Stimulated activated naive CD8-positive, alpha-beta T cell treated with anti-CD3 and anti-CD28 coated beads, Interleukin-15, Interleukin-2, amounts not matched to agents 100 U/mL and 50 U/mL, for 24 hours (primary cell): ENCODE results near the gene PRSS1.
"Not testable (repeated sequence)": the region's sequence is repeated elsewhere in the genome, so short reads cannot be mapped to it uniquely, and the experiment has no call there.

Experiments
- ATAC-seq: fragments of 150-1000 bp; cut with Tn5 transposase; one replicate; pipeline ENCODE4 v1.10.0; 2021
- DNase-seq: peaks from one replicate; pipeline ENCODE4 v3.0.0; 2021

PRSS1 gene

GRCh38 chr7:142748410-142748809 is 862 bp upstream of the PRSS1 start:
- DNase-seq, ATAC-seq: not testable (repeated sequence)

GRCh38 chr7:142750321-142750938 is 1.2 kb downstream of the PRSS1 start:
- ATAC-seq (no peak), DNase-seq (no peak)

GRCh38 chr7:142751526-142752175 is 2.4 kb downstream of the PRSS1 start:
- ATAC-seq, DNase-seq: not testable (repeated sequence)

GRCh38 chr7:142752376-142753225 is 3.3 kb downstream of the PRSS1 start:
- no peak for ATAC-seq
- no peak for DNase-seq

GRCh38 chr7:142753366-142753765 is 4.1 kb downstream of the PRSS1 start:
- DNase-seq (no peak), ATAC-seq (no peak)

GRCh38 chr7:142753925-142754491 is 4.7 kb downstream of the PRSS1 start:
- ATAC-seq, DNase-seq: not testable (repeated sequence)

GRCh38 chr7:142754681-142755575 is 5.7 kb downstream of the PRSS1 start:
- DNase-seq (no peak), ATAC-seq (no peak)

GRCh38 chr7:142758312-142758711 is 9.0 kb downstream of the PRSS1 start:
- ATAC-seq, DNase-seq: not testable (repeated sequence)

GRCh38 chr7:142759433-142759832 is 10.2 kb downstream of the PRSS1 start:
- DNase-seq (no peak), ATAC-seq (no peak)

GRCh38 chr7:142760071-142760642 is 10.9 kb downstream of the PRSS1 start:
- no peak for ATAC-seq
- DNase-seq: no peak

- not testable (repeated sequence) for ATAC-seq, DNase-seq
Observed at GRCh38 chr7:142761606-142762005, 12.3 kb downstream of the PRSS1 start.

GRCh38 chr7:142762104-142762503 is 12.8 kb downstream of the PRSS1 start:
- ATAC-seq (no peak), DNase-seq (no peak)

- no peak for DNase-seq
- no peak for ATAC-seq
Observed at GRCh38 chr7:142767451-142767850, 18.2 kb downstream of the PRSS1 start.

GRCh38 chr7:142767861-142768260 is 18.6 kb downstream of the PRSS1 start:
- ATAC-seq (no peak), DNase-seq (no peak)

GRCh38 chr7:142768885-142769284 is 19.6 kb downstream of the PRSS1 start:
- DNase-seq, ATAC-seq: not testable (repeated sequence)

- ATAC-seq (no peak), DNase-seq (no peak)
Observed at GRCh38 chr7:142770661-142771352, 21.5 kb downstream of the PRSS1 start, which contains the start of gene PRSS2. Gene PRSS2, plus strand, starts transcription at chr7:142770970. Its CDS starts 13 bp downstream, at chr7:142770983.

GRCh38 chr7:142771353-142771723 is 22.1 kb downstream of the PRSS1 start:
- ATAC-seq: no peak

GRCh38 chr7:142772051-142772450 is 22.8 kb downstream of the PRSS1 start:
- ATAC-seq: no peak

More at GRCh38 chr7:142771353-142771723, 22.1 kb downstream of the PRSS1 start:
- DNase-seq: no peak

GRCh38 chr7:142772673-142773072 is 23.4 kb downstream of the PRSS1 start:
- ATAC-seq (no peak), DNase-seq (no peak)

More at GRCh38 chr7:142772051-142772450, 22.8 kb downstream of the PRSS1 start:
- no peak for DNase-seq

GRCh38 chr7:142773230-142773629 is 24.0 kb downstream of the PRSS1 start:
- ATAC-seq: no peak
- DNase-seq: no peak
